HL-60 (cell line): ENCODE data around the gene GRID1.

Source experiments
- DNase-seq, 2 experiments: peaks; one replicate each; pipeline ENCODE4 v3.0.0-alpha.2; 2010 to 2020; ENCODE audit warnings: low read depth in 1 of 2, low spot score in 1 of 2
- H3K27ac ChIP-seq: fragments of 250-450 bp; sonication (Bioruptor Pico); replicated peaks from 2 replicates; pipeline ENCODE4 v1.5.1; 2020; ENCODE audit warnings: mild to moderate bottlenecking, moderate library complexity
- H3K27me3 ChIP-seq: fragments of 250-450 bp; sonication (Bioruptor Pico); 2 replicates; pipeline ENCODE4 v1.5.1; 2021; ENCODE audit warnings: mild to moderate bottlenecking, moderate library complexity; ENCODE audit not compliant: insufficient read depth, poor library complexity, severe bottlenecking
- H3K4me3 ChIP-seq: replicated peaks from 2 replicates; pipeline ENCODE4 v1.5.1; 2011; ENCODE audit warnings: mild to moderate bottlenecking, control low read depth, low read length; ENCODE audit not compliant: insufficient read depth
- GABPA ChIP-seq: IDR thresholded peaks from 2 replicates; pipeline ENCODE4 v1.6.1; 2012; ENCODE audit warnings: low read depth
- POLR2AphosphoS5 ChIP-seq: IDR thresholded peaks from 2 replicates; pipeline ENCODE4 v1.6.1; 2012; ENCODE audit warnings: low read depth
- SPI1 ChIP-seq: IDR thresholded peaks from 2 replicates; pipeline ENCODE4 v1.6.1; 2012; ENCODE audit warnings: low read depth, mild to moderate bottlenecking, borderline replicate concordance
- TF ChIP-seq, protein P1 (sequence below): IDR thresholded peaks from 2 replicates; pipeline ENCODE4 v1.6.1; 2012; ENCODE audit warnings: low read depth; ENCODE audit not compliant: insufficient replicate concordance
- TF ChIP-seq, protein P2 (sequence below): IDR thresholded peaks from one replicate; pipeline ENCODE4 v1.5.1; 2011; ENCODE audit warnings: low read length, control low read depth, inconsistent platforms; ENCODE audit not compliant: insufficient read depth

The GRID1 gene

DNA sequence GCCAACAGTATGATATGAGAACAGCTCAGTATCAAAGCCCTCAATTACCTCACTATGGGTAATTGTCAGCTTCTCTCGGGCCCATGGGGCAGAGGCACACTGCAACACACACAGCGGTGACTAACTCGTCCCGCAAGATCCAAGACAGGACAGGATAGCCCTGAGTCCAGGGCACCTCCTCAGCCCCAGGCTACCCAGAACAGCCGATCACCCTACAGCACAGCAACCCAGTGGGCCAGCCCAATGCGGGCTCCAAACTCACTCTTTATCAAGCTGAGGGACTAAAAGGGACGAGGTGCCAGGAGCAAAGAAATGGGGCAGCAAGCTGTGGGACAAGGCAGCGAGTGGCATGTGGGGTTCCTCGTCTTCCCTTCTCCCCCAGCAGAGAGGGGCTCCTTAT is 765.1 kb downstream of the GRID1 start:
- no peak for DNase-seq
- H3K27me3 ChIP-seq, result no peaks in the 10 kb centered on the region
- H3K27ac ChIP-seq, result no peak overlapping the region
- H3K4me3 ChIP-seq, result no peak overlapping the region
- TF ChIP-seq, protein P1, sequence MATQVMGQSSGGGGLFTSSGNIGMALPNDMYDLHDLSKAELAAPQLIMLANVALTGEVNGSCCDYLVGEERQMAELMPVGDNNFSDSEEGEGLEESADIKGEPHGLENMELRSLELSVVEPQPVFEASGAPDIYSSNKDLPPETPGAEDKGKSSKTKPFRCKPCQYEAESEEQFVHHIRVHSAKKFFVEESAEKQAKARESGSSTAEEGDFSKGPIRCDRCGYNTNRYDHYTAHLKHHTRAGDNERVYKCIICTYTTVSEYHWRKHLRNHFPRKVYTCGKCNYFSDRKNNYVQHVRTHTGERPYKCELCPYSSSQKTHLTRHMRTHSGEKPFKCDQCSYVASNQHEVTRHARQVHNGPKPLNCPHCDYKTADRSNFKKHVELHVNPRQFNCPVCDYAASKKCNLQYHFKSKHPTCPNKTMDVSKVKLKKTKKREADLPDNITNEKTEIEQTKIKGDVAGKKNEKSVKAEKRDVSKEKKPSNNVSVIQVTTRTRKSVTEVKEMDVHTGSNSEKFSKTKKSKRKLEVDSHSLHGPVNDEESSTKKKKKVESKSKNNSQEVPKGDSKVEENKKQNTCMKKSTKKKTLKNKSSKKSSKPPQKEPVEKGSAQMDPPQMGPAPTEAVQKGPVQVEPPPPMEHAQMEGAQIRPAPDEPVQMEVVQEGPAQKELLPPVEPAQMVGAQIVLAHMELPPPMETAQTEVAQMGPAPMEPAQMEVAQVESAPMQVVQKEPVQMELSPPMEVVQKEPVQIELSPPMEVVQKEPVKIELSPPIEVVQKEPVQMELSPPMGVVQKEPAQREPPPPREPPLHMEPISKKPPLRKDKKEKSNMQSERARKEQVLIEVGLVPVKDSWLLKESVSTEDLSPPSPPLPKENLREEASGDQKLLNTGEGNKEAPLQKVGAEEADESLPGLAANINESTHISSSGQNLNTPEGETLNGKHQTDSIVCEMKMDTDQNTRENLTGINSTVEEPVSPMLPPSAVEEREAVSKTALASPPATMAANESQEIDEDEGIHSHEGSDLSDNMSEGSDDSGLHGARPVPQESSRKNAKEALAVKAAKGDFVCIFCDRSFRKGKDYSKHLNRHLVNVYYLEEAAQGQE, result no peak
- no peak for TF ChIP-seq GABPA
- TF ChIP-seq POLR2AphosphoS5, result no peak
- TF ChIP-seq, protein P2, sequence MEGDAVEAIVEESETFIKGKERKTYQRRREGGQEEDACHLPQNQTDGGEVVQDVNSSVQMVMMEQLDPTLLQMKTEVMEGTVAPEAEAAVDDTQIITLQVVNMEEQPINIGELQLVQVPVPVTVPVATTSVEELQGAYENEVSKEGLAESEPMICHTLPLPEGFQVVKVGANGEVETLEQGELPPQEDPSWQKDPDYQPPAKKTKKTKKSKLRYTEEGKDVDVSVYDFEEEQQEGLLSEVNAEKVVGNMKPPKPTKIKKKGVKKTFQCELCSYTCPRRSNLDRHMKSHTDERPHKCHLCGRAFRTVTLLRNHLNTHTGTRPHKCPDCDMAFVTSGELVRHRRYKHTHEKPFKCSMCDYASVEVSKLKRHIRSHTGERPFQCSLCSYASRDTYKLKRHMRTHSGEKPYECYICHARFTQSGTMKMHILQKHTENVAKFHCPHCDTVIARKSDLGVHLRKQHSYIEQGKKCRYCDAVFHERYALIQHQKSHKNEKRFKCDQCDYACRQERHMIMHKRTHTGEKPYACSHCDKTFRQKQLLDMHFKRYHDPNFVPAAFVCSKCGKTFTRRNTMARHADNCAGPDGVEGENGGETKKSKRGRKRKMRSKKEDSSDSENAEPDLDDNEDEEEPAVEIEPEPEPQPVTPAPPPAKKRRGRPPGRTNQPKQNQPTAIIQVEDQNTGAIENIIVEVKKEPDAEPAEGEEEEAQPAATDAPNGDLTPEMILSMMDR, result no peak
- TF ChIP-seq SPI1, result no peak

DNA sequence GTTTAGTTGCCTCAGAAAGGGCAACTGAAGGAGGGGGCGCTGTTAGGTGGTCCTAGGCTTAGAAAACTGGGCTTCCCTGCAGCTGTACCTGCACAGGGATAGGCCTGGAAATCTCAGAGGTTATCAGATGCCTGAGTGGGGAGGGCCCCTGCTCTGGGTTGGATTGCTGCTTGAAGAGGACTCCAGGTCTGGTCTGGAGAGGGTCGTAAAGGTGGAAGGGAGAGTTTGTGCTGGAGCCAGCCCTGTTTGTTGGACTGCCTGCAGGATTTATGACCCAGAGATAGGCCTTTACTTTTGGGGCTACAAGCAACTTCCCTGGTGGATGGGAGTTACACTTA is 765.9 kb downstream of the GRID1 start:
- DNase-seq, result no peak
- H3K27ac ChIP-seq, result no peak overlapping the region
- TF ChIP-seq, protein P1, result no peak
- TF ChIP-seq SPI1 (no peak), POLR2AphosphoS5 (no peak), GABPA (no peak)
- TF ChIP-seq, protein P2, result no peak
- H3K4me3 ChIP-seq, result no peak overlapping the region
- H3K27me3 ChIP-seq, result no peaks in the 10 kb centered on the region

DNA sequence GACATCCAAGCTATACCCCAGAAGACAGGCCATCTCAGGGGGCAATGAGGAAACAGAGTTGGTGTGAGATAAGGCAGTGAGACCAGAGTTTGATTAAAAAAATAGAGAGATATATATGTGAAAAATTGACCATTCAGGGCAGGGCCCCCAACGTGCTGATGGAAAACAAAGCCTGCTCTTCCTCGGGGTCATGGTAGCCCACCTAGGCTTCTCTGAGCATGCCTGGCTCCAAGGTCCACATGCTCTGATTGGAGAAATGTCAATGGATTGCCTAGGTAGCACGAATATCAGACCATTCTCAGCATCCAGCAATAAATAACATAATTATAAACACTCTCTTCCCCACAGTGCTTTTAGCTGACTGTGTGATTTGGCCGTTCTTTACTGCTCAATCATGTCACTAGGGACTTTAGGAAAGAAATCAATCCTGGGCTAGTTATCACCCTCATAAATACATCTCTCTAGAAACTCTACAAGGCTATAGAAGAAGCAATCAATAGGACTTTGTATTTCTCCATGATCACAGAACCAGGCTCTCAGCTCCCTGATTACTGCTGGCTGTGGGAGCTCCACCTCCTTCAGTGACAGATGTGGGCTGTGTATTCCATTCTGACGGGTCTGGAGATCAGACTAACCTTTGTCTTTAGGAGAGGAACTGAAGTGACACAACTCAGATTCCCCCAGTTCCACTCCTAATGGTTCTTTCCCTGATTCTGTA is 766.4 kb downstream of the GRID1 start:
- Histone ChIP-seq H3K27ac (no peak overlapping the region), H3K27me3 (no peaks in the 10 kb centered on the region), H3K4me3 (no peak overlapping the region)
- DNase-seq, result no peak
- TF ChIP-seq POLR2AphosphoS5, result no peak

DNA sequence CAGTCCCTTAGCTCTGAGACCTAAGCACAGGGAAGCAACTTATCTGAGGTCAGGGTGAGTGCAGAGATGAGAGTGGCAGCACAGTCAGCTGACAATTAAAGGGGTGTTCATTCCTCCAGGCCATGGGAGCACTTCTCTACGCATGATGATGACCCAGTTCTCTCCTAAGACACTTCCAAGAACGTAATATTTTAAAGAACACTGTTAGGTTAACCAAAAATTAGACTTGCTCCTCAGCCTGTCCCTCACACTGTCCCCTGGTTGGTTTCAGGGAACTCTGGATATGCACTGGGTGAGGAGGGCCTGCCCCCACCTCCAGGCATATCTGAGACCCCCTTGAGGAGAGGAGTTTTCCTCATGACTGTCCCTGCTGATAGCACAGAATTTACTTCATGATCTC is 767.5 kb downstream of the GRID1 start:
- Histone ChIP-seq H3K27me3 (no peaks in the 10 kb centered on the region), H3K4me3 (no peak overlapping the region), H3K27ac (no peak overlapping the region)
- DNase-seq, result no peak
- no peak for TF ChIP-seq POLR2AphosphoS5
- TF ChIP-seq, protein P2, result no peak
- TF ChIP-seq, protein P1, result no peak
- no peak for TF ChIP-seq SPI1
- no peak for TF ChIP-seq GABPA
